HG02840 (cell line): ENCODE results near the gene AZIN2.

Source experiments
- ATAC-seq: cut with Tn5 transposase; IDR thresholded peaks from one replicate; pipeline ENCODE4 v1.9.1; 2021; ENCODE audit warnings: mild to moderate bottlenecking, moderate library complexity, moderate number of reproducible peaks; ENCODE audit not compliant: unreplicated experiment, low FRiP score

AZIN2 gene

GRCh38 chr1:33148615-33149014 is 67.7 kb downstream of the AZIN2 start:
- ATAC-seq = no peak

GRCh38 chr1:33149453-33150190 is 68.7 kb downstream of the AZIN2 start:
- no peak for ATAC-seq

- no peak for ATAC-seq
These were observed 69.6 kb downstream of the AZIN2 start for GRCh38 chr1:33150522-33150921.

GRCh38 chr1:33151116-33151515 is 70.2 kb downstream of the AZIN2 start:
- ATAC-seq = no peak

- no peak for ATAC-seq
These were observed 71.9 kb downstream of the AZIN2 start for GRCh38 chr1:33152685-33153432.

GRCh38 chr1:33153650-33154049 is 72.7 kb downstream of the AZIN2 start:
- ATAC-seq = no peak

- ATAC-seq = no peak
These were observed 75.1 kb downstream of the AZIN2 start for GRCh38 chr1:33155877-33156538.

- ATAC-seq = no peak
These were observed 76.2 kb downstream of the AZIN2 start for GRCh38 chr1:33157131-33157530.

- no peak for ATAC-seq
These were observed 77.4 kb downstream of the AZIN2 start for GRCh38 chr1:33158366-33158765.

GRCh38 chr1:33159577-33159976 is 78.6 kb downstream of the AZIN2 start:
- ATAC-seq = no peak

- ATAC-seq = no peak
These were observed 80.2 kb downstream of the AZIN2 start for GRCh38 chr1:33161061-33161681.

- no peak for ATAC-seq
These were observed 81.2 kb downstream of the AZIN2 start for GRCh38 chr1:33162141-33162540.

- ATAC-seq = no peak
These were observed 82.9 kb downstream of the AZIN2 start for GRCh38 chr1:33163621-33164519.

GRCh38 chr1:33165209-33165608 is 84.3 kb downstream of the AZIN2 start:
- no peak for ATAC-seq

GRCh38 chr1:33165809-33166208 is 84.9 kb downstream of the AZIN2 start:
- ATAC-seq = no peak

GRCh38 chr1:33167650-33168447 is 86.9 kb downstream of the AZIN2 start:
- no peak for ATAC-seq

GRCh38 chr1:33168556-33169289 is 87.8 kb downstream of the AZIN2 start:
- no peak for ATAC-seq

GRCh38 chr1:33169290-33170055 is 88.5 kb downstream of the AZIN2 start:
- no peak for ATAC-seq
